ENCODE data around the gene CDC42. TPM values are rescaled to one million over a fixed set of nuclear protein-coding genes. Genes with fewer than 3 reads are reported as not detected.
A peak's percentile ranks its signal among the peaks of the same experiment; 100 is the strongest.

Gene CDC42
- total RNA-seq, 1 experiment from 2014 or later = 171 TPM

DNA sequence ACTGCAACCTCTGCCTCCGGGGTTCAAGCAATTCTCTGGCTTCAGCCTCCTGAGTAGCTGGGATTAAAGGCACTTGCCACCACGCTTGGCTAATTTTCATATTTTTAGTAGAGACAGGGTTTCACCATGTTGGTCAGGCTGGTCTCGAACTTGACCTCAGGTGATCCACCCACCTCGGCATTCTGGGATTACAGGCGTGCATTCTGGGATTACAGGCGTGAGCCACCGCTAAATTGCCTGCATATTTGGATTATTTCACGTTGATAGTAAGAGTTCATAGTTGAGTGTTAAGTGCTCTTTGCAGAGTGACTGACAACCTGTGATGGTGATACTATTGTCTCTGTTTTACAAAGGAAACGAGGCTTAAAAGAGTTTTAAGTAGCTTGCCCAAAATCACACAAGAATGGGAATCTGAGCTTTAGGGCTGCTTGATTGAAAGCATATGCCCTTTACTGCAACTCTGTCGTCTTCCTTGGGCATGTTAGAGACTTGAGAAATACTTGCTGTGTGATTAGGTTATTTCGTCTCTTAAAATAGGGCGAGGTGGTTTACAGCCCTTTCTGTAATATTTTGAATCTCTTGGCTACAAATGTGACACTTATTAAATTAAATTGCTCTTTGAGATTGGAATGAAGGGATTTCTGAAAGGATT is 12.4 kb downstream of the CDC42 start:
- ChIA-PET CTCF (interaction anchor here (3.2 kb wide), 1 partner anchor 42 kb away, joined by 12 read pairs; no protein-coding TSS in a partner anchor), POLR2A (no interaction called here)
- Mint-ChIP-seq H3K36me3 (peaks cover 10% of the 10 kb centered on the region), H3K27ac (peak overlapping the region; percentile 47; the same call in 1 of the 2 replicates), H3K4me3 (no peak overlapping the region), H3K4me1 (peaks cover 51% of the 10 kb centered on the region), H3K27me3 (ENCODE audit: low read depth) (no peaks in the 10 kb centered on the region), H3K9me3 (peaks cover 2% of the 10 kb centered on the region; the same call in 1 of the 2 replicates)
- ATAC-seq (no peak), DNase-seq (ENCODE audit: low spot score) (no peak)
- TF ChIP-seq GABPB1 (CRISPR knock-in tag; IDR thresholded peaks at IDR 0.05) = no peak
- TF ChIP-seq NFYB (CRISPR knock-in tag; conservative IDR thresholded peaks at IDR 0.05; ENCODE audit: low read depth) = no peak
- TF ChIP-seq GTF2I (CRISPR knock-in tag; conservative IDR thresholded peaks at IDR 0.05) = no peak

DNA sequence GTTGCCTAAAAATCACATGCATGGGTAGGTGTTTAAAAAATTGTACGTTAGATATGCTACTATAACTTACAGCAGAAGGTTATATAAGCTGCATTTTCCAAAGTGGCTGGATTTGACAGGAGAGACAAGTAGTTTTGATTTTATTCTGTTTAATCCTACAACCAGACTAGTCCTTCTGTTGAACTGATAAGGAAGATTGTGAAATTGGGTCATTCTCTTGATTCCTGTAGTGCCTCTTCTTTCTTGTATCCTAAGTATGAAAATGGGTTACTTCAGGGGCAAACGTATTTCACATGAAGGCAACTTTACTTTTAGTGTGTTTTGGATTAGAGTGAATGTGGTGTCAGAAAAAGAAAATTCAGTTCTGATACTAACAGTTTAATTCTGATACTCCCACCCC is 19.0 kb downstream of the CDC42 start:
- peak overlapping the region; percentile 57; the same call in 1 of the 2 replicates for H3K27ac Mint-ChIP-seq

GRCh38 chr1:22074803-22075202 is 22.3 kb downstream of the CDC42 start:
- H3K27me3 Mint-ChIP-seq (ENCODE audit: low read depth) = no peaks in the 10 kb centered on the region
- TF ChIP-seq OVOL2 (CRISPR knock-in tag; IDR thresholded peaks at IDR 0.05; ENCODE audit: borderline replicate concordance) (no peak), JAZF1 (CRISPR knock-in tag; IDR thresholded peaks at IDR 0.05) (no peak), E2F4 (CRISPR knock-in tag; IDR thresholded peaks at IDR 0.05; ENCODE audit: borderline replicate concordance, low read depth) (no peak)
- POLR2A ChIA-PET = no interaction called here
- DNase-seq (ENCODE audit: low spot score) (no peak), ATAC-seq (0 out of 2 replicates have a peak, but pooled peaks have one; percentile 34)
- no peaks in the 10 kb centered on the region for H3K9me3 Mint-ChIP-seq
- H3K27ac Mint-ChIP-seq = peak overlapping the region; percentile 90
- CTCF ChIA-PET = interaction anchor here (1.1 kb wide), 1 partner anchor 35 kb away, joined by 3 read pairs; no protein-coding TSS in a partner anchor
- H3K4me3 Mint-ChIP-seq = peak overlapping the region; percentile 1; the same call in 1 of the 2 replicates
- peaks cover 39% of the 10 kb centered on the region for H3K4me1 Mint-ChIP-seq
- peaks cover 16% of the 10 kb centered on the region for H3K36me3 Mint-ChIP-seq

More for the DNA sequence above, 19.0 kb downstream of the CDC42 start:
- Mint-ChIP-seq H3K36me3 (peaks cover 7% of the 10 kb centered on the region), H3K9me3 (no peaks in the 10 kb centered on the region; the same call in 1 of the 2 replicates), H3K27me3 (ENCODE audit: low read depth) (no peaks in the 10 kb centered on the region), H3K4me1 (peaks cover 61% of the 10 kb centered on the region), H3K4me3 (no peak overlapping the region)
- TF ChIP-seq JAZF1 (CRISPR knock-in tag; IDR thresholded peaks at IDR 0.05) (no peak), SMAD3 (CRISPR knock-in tag; IDR thresholded peaks at IDR 0.05; ENCODE audit: borderline replicate concordance) (no peak), TCF7 (CRISPR knock-in tag; IDR thresholded peaks at IDR 0.05; ENCODE audit: low read depth) (no peak), PRRX2 (CRISPR knock-in tag; IDR thresholded peaks at IDR 0.05) (no peak), HMGXB4 (CRISPR knock-in tag; IDR thresholded peaks at IDR 0.05) (no peak)
- no peak for DNase-seq (ENCODE audit: low spot score)
- no peak for ATAC-seq
- POLR2A ChIA-PET = no interaction called here
- CTCF ChIA-PET = interaction anchor here (0.8 to 1.5 kb wide), 2 partner anchors 19 to 34 kb away, joined by 3 read pairs; no protein-coding TSS in a partner anchor

GRCh38 chr1:22075718-22076117 is 23.2 kb downstream of the CDC42 start:
- Mint-ChIP-seq H3K27ac (peak overlapping the region; percentile 58; the same call in 1 of the 2 replicates), H3K27me3 (ENCODE audit: low read depth) (no peaks in the 10 kb centered on the region)

More at GRCh38 chr1:22075718-22076117, 23.2 kb downstream of the CDC42 start:
- no peak overlapping the region for H3K4me3 Mint-ChIP-seq
- TF ChIP-seq IRF1 (CRISPR knock-in tag; IDR thresholded peaks at IDR 0.05) (no peak), SMAD4 (CRISPR knock-in tag; IDR thresholded peaks at IDR 0.05) (no peak), TEAD1 (CRISPR knock-in tag; IDR thresholded peaks at IDR 0.05) (no peak)
- TF ChIP-seq, protein P1, sequence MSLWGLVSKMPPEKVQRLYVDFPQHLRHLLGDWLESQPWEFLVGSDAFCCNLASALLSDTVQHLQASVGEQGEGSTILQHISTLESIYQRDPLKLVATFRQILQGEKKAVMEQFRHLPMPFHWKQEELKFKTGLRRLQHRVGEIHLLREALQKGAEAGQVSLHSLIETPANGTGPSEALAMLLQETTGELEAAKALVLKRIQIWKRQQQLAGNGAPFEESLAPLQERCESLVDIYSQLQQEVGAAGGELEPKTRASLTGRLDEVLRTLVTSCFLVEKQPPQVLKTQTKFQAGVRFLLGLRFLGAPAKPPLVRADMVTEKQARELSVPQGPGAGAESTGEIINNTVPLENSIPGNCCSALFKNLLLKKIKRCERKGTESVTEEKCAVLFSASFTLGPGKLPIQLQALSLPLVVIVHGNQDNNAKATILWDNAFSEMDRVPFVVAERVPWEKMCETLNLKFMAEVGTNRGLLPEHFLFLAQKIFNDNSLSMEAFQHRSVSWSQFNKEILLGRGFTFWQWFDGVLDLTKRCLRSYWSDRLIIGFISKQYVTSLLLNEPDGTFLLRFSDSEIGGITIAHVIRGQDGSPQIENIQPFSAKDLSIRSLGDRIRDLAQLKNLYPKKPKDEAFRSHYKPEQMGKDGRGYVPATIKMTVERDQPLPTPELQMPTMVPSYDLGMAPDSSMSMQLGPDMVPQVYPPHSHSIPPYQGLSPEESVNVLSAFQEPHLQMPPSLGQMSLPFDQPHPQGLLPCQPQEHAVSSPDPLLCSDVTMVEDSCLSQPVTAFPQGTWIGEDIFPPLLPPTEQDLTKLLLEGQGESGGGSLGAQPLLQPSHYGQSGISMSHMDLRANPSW (CRISPR knock-in tag; conservative IDR thresholded peaks at IDR 0.05; ENCODE audit: low read depth) = no peak
- DNase-seq (ENCODE audit: low spot score) (no peak), ATAC-seq (no peak)
- ChIA-PET CTCF (interaction anchor here (0.5 kb wide), 1 partner anchor 23 kb away, joined by 3 read pairs; the partner anchor contains the start of gene CDC42), POLR2A (interaction anchor here (0.5 kb wide), 1 partner anchor 41 kb away, joined by 3 read pairs; no protein-coding TSS in a partner anchor)
- H3K36me3 Mint-ChIP-seq = peaks cover 14% of the 10 kb centered on the region
- H3K4me1 Mint-ChIP-seq = peaks cover 36% of the 10 kb centered on the region
- no peaks in the 10 kb centered on the region for H3K9me3 Mint-ChIP-seq
